GM12891 (cell line): ENCODE results near the gene ADAMTS17.

ENCODE experiments used
- PAX5 ChIP-seq: IDR thresholded peaks from 2 replicates; pipeline ENCODE4 v1.6.1; 2011; ENCODE audit warnings: low read length, moderate library complexity, mild to moderate bottlenecking; ENCODE audit not compliant: insufficient read depth, severe bottlenecking
- POLR2A ChIP-seq: IDR thresholded peaks from 2 replicates; pipeline ENCODE4 v1.6.1; 2011; ENCODE audit warnings: low read depth, low read length, control low read depth
- POLR2AphosphoS5 ChIP-seq: IDR thresholded peaks from 2 replicates; pipeline ENCODE4 v1.6.1; 2011; ENCODE audit warnings: low read depth, low read length, control low read depth
- POU2F2 ChIP-seq: IDR thresholded peaks from 2 replicates; pipeline ENCODE4 v1.6.1; 2011; ENCODE audit warnings: low read depth, mild to moderate bottlenecking, control low read depth, low read length, moderate library complexity
- SPI1 ChIP-seq: IDR thresholded peaks from 2 replicates; pipeline ENCODE4 v1.6.1; 2011; ENCODE audit warnings: low read depth, low read length, control low read depth
- TAF1 ChIP-seq: IDR thresholded peaks from 2 replicates; pipeline ENCODE4 v1.6.1; 2011; ENCODE audit warnings: low read depth, low read length, control low read depth

- TF ChIP-seq POLR2AphosphoS5, result no peak
- TF ChIP-seq TAF1, result no peak
- no peak for TF ChIP-seq POLR2A
- no peak for TF ChIP-seq SPI1
- no peak for TF ChIP-seq POU2F2
- TF ChIP-seq PAX5, result no peak
These were observed 245.6 kb downstream of the ADAMTS17 start for GRCh38 chr15:100096248-100096600.
